ENCODE data around the gene GPATCH1. TPM values are rescaled to one million over a fixed set of nuclear protein-coding genes. Genes with fewer than 3 reads are reported as not detected.

The GPATCH1 gene
- total RNA-seq, 1 experiment from 2014 or later = 5.0 TPM

- DNase-seq (ENCODE audit: extremely low read depth, low read depth) = no peak
Measured at GRCh38 chr19:33063753-33064457, 17.1 kb upstream of the GPATCH1 start.

GRCh38 chr19:33064458-33064791 is 16.6 kb upstream of the GPATCH1 start:
- DNase-seq (ENCODE audit: extremely low read depth, low read depth) = no peak

- DNase-seq (ENCODE audit: extremely low read depth, low read depth) = peak; percentile 65
Measured at GRCh38 chr19:33064792-33065550, 16.0 kb upstream of the GPATCH1 start, which contains the start of gene RHPN2. TSS of gene RHPN2 (minus strand) at chr19:33064888. CDS start at chr19:33064852, 36 bp downstream.

- DNase-seq (ENCODE audit: extremely low read depth, low read depth) = no peak
Measured at GRCh38 chr19:33066543-33066942, 14.4 kb upstream of the GPATCH1 start.

GRCh38 chr19:33067121-33067520 is 13.9 kb upstream of the GPATCH1 start:
- no peak for DNase-seq (ENCODE audit: extremely low read depth, low read depth)

GRCh38 chr19:33071887-33072286 is 9.1 kb upstream of the GPATCH1 start:
- DNase-seq (ENCODE audit: extremely low read depth, low read depth) = no peak

GRCh38 chr19:33075519-33075918 is 5.5 kb upstream of the GPATCH1 start:
- no peak for DNase-seq (ENCODE audit: extremely low read depth, low read depth)

GRCh38 chr19:33085570-33086128 is 4.7 kb downstream of the GPATCH1 start:
- DNase-seq (ENCODE audit: extremely low read depth, low read depth) = no peak

GRCh38 chr19:33086955-33087354 is 6.0 kb downstream of the GPATCH1 start:
- no peak for DNase-seq (ENCODE audit: extremely low read depth, low read depth)

GRCh38 chr19:33089010-33089409 is 8.0 kb downstream of the GPATCH1 start:
- DNase-seq (ENCODE audit: extremely low read depth, low read depth) = no peak

GRCh38 chr19:33090179-33090578 is 9.2 kb downstream of the GPATCH1 start:
- DNase-seq (ENCODE audit: extremely low read depth, low read depth) = no peak

GRCh38 chr19:33093420-33094210 is 12.6 kb downstream of the GPATCH1 start:
- DNase-seq (ENCODE audit: extremely low read depth, low read depth) = no peak

- no peak for DNase-seq (ENCODE audit: extremely low read depth, low read depth)
Measured at GRCh38 chr19:33094436-33095067, 13.6 kb downstream of the GPATCH1 start.

- no peak for DNase-seq (ENCODE audit: extremely low read depth, low read depth)
Measured at GRCh38 chr19:33096005-33096404, 15.0 kb downstream of the GPATCH1 start.

GRCh38 chr19:33098055-33098534 is 17.1 kb downstream of the GPATCH1 start:
- no peak for DNase-seq (ENCODE audit: extremely low read depth, low read depth)

GRCh38 chr19:33100894-33101644 is 20.1 kb downstream of the GPATCH1 start:
- DNase-seq (ENCODE audit: extremely low read depth, low read depth) = no peak

GRCh38 chr19:33102893-33103292 is 21.9 kb downstream of the GPATCH1 start:
- no peak for DNase-seq (ENCODE audit: extremely low read depth, low read depth)

- DNase-seq (ENCODE audit: extremely low read depth, low read depth) = no peak
Measured at GRCh38 chr19:33108161-33108560, 27.2 kb downstream of the GPATCH1 start.

- DNase-seq (ENCODE audit: extremely low read depth, low read depth) = no peak
Measured at GRCh38 chr19:33110137-33110910, 29.3 kb downstream of the GPATCH1 start.

All from NCI-H460 (cell line).